Colon (tissue), 2 donors: ENCODE results near the gene CCDC87.
"Not testable (repeated sequence)": the region's sequence is repeated elsewhere in the genome, so short reads cannot be mapped to it uniquely, and the experiment has no call there.

Source experiments
- FAIRE-seq: peaks from 2 replicates; lab custom pipeline; 2012; peaks lifted over from hg19 to GRCh38; lab: Jason Lieb, UNC
- donor health status: control.
- donor health status: control.

Gene CCDC87

GRCh38 chr11:66554602-66555001 is 38.3 kb downstream of the CCDC87 start:
- FAIRE-seq: no peak

GRCh38 chr11:66550887-66551286 is 42.0 kb downstream of the CCDC87 start:
- FAIRE-seq: no peak

DNA sequence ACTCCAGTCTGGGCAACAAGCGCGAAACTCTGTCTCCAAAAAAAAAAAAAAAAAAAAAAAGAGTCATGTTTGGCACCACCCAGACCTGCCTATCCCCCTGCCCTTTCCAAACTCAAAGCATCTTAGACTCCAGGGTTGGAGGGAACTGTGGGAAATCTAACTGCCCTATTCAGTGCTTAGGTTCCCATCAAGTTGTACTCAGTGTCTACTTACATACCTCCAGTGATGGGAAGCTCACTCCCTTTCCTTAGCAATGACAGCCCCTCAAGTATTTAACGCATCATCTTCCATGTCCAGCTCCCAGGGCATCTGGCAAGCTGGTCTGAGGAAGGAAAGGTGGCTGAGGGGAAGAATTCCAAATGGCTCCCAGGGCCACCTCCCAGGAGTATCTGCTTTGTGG is 43.2 kb downstream of the CCDC87 start:
- FAIRE-seq: no peak

DNA sequence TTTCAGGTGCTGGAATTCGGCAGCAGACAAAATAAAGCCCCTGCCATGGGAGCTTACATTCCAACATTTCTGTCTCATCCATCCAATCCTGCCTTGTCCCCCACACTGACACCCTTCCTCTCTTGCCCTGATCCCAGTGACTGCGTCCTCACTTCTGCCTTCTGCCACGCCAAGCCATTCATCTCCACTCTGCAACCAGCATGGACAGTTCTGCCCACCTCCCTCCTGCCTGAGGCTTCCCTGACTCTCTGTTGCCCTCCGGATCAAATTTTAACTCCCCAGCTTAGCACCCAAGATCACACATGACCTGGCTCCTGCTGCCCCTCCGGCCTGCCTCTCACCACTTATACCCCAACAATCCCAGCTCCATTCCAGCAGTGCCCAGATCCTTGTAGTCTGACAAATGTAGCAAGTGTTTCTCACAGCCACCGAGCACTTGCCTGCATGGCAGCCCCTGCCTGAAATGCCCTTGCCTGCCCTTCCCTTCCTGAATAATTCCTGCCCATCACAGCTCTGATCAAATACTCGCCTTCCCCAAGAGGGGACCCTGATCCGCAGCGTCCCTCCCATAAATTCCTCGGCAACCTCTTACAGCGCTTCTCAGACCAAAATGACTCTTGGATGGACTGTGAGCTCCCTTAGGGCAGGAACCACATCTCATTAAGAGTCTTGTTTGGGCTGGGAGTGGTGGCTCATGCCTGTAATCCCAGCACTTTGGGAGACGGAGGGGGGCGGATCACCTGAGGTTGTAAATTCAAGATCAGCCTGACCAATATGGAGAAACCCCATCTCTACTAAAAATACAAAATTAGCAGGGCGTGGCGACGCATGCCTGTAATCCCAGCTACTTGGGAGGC is 43.9 kb downstream of the CCDC87 start:
- FAIRE-seq: no peak

DNA sequence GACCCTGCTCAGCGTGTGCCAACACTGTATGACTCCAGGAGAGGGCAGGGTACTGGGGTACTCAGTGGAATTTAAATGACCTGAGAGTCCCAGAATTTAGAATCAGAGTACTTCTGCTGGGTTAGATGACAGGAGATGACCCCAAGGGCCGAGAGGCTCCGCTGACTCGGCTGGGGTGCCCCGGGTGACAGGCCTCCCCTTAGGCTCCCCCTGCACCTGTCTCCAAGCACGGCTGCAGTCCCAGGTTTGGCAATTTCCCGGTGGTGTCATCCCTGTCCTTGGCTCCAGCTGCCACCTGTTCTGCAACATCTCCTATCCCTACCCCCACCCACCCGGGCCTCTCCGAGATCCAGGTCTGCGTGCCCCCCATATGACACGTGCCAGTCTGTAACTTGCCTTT is 44.8 kb downstream of the CCDC87 start:
- FAIRE-seq: no peak

GRCh38 chr11:66547662-66548009 is 45.2 kb downstream of the CCDC87 start:
- FAIRE-seq: no peak

DNA sequence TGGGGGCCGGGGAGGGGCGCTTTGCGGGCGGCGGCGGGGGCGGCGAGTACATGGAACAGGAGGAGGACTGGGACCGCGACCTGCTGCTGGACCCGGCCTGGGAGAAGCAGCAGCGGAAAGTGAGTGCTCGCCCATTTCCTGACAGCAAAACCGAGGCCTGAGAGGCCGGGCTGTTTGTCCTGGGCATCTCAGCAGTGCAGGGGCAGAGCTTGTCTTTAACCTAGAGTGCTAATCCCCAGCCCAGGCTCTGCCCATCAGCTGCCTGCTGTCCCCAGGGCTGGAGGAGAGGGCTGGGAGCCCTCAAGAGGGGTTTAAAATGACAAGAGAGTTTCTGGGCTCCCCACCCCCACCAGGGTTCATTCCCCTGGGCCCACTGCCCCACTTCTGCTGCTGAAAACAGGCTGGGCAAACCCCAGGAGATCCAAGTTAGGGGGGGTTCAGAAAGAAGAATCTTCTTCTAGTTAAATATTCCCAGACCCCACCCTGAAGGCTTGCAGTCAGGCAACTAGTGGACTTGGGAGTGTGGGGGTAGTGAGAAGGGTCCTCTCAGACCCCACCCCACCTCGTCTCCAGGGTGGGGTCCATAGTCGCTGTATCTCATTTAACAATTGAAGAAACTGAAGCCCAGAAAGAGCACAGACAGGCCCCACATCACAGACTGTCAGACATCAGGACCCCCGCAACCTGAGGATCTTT is 45.7 kb downstream of the CCDC87 start:
- no peak for FAIRE-seq

GRCh38 chr11:66546368-66546965 is 46.4 kb downstream of the CCDC87 start, which contains the start of gene ACTN3:
TSS of gene ACTN3 (plus strand) at chr11:66546903. CDS start at chr11:66546938, 35 bp downstream.
- no peak for FAIRE-seq

GRCh38 chr11:66545701-66546367 is 47.0 kb downstream of the CCDC87 start, which contains the start of gene ZDHHC24:
TSS of gene ZDHHC24 (minus strand) at chr11:66546048. CDS start at chr11:66546003, 45 bp downstream.
- no peak for FAIRE-seq

GRCh38 chr11:66544952-66545351 is 47.9 kb downstream of the CCDC87 start:
- FAIRE-seq: not testable (repeated sequence)

GRCh38 chr11:66543263-66544107 is 49.4 kb downstream of the CCDC87 start:
- FAIRE-seq: no peak

DNA sequence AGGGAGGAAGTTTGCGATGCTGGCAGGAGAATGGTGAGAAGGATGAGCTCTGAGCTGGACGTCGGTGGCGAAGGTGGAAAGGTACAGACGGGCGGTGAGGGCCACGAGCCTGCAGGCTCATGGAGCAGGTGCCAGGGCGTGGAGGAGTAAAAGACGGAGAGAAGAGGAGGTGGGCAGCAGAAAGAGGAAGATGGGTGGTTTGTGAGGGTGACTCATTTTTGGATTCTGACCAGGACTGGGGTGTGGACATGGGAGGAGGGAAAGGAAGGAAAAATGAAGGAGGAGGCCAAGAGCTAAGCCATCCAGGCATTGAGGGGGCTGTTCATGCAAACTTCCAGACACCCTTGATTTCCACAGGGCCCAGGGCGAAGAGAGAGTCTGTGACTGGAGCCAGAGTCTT is 50.5 kb downstream of the CCDC87 start:
- FAIRE-seq: no peak

DNA sequence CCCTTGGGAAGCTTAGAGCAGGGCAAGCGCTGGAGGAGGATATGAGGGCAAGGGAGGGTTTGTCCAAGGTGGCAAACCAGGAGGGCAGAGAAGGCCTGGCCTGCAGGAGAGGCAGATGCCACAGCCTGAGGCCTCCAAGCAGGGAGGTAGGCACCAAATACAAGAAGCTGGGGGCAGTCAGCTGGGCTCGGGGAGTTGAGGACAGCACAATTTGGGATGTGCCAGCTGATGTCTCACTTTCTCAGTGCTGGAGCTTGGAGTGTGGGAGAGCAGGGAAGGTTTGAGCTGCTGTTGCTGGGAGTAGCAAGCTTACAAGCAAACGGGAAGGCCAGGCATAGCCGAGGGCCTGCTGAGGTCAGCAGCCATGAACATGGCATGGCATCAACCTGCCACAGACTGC is 51.0 kb downstream of the CCDC87 start:
- no peak for FAIRE-seq

- FAIRE-seq: not testable (repeated sequence)
These were observed 52.3 kb downstream of the CCDC87 start for GRCh38 chr11:66540598-66540997.
